Measurements from ENCODE around the gene RCCD1.

GRCh38 chr15:90957791-90958190 lies 3.1 kb downstream of the RCCD1 start:
- no peak for TF ChIP-seq CTCF (IDR thresholded peaks at IDR 0.05; ENCODE audit: low read length)
- no peak for TF ChIP-seq EZH2 (IDR thresholded peaks at IDR 0.05; ENCODE audit: borderline replicate concordance, low read length)
